Midbrain (tissue), 1 donor: ENCODE results near the gene CD96.
A peak's percentile ranks its signal among the peaks of the same experiment; 100 is the strongest.
"Not testable (repeated sequence)": the region's sequence is repeated elsewhere in the genome, so short reads cannot be mapped to it uniquely, and the experiment has no call there.

ENCODE experiments used
- DNase-seq: peaks from one replicate; lab custom pipeline; 2025; lab: John Stamatoyannopoulos, UW

CD96 gene, protein sequence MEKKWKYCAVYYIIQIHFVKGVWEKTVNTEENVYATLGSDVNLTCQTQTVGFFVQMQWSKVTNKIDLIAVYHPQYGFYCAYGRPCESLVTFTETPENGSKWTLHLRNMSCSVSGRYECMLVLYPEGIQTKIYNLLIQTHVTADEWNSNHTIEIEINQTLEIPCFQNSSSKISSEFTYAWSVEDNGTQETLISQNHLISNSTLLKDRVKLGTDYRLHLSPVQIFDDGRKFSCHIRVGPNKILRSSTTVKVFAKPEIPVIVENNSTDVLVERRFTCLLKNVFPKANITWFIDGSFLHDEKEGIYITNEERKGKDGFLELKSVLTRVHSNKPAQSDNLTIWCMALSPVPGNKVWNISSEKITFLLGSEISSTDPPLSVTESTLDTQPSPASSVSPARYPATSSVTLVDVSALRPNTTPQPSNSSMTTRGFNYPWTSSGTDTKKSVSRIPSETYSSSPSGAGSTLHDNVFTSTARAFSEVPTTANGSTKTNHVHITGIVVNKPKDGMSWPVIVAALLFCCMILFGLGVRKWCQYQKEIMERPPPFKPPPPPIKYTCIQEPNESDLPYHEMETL

DNA sequence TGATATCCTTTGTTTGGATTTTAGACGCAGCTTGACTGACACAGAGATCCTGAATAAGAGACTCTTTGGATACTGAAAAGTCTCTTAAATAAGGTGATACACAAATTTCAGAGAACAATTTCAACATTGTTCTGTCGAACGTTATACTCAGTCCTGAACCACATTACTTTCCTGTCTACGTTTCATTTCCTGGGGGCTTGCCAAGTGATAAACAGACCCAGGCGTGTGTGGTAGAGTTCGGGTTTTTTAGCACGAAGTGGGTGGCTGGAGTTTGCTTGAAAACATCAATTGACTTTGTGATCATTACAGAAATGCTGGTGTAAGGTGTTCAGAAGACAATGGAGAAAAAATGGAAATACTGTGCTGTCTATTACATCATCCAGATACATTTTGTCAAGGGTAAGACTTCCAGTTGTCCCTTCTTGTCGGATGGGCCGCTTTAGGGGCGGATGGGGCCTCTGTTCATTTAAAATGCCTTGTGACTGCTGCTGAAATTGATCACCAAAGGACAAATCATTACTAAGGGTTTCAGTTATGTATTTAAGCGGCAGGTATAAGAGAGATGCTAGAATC is at the start of gene CD96:
Gene CD96, plus strand, starts transcription at position 287 of the 573 bp plus-strand sequence. Its CDS starts 52 bp downstream, at position 339.
- no peak for DNase-seq

DNA sequence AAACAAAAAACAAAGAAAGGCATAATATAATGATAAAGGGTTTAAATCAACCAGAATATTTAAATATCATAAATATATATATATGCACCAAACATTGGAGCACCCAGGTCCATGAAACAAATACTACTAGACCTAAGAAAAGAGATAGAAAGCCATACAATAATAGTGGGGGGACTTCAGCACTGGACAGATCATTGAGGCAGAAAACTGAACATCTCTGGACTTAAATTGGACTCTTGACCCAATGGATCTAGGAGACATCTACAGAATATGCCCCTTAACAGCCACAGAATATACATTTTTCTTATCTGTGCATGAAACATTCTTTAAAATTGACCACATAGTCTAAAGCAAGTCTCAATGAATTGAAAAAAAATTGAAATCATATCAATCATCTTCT is 48.7 kb upstream of the CD96 start:
- DNase-seq, result no peak

DNA sequence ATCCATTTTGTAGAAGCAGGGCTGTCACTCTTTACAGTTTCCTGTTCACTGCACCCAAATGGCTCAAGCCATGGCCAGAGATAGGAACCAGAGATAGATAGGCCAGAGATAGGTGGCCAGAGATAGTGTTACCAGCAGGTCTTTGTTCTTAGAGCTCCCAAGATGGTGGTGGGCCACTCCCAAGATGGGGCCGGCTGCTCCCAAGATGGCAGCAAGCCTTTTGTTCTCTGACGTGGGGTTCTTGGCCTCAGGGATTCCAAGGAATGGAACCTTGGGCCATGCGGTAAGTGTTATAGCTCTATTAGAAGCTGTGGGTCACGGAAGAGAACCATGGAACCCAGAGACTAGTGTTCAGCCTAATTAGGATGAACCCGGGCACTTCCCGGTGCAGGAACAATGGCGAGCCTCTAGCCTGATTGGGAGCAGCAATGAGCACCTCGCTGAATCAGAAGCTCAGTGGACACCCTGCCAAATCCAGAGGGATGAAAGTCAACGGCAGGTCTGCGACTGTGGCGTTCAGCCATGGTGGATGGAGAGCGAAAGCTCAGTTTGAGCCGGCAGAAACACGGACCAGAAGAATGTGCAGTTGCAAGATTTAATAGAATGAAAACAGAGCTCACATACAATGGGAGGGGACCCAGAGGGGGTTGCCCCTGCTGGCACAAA is 45.0 kb upstream of the CD96 start:
- no peak for DNase-seq

DNA sequence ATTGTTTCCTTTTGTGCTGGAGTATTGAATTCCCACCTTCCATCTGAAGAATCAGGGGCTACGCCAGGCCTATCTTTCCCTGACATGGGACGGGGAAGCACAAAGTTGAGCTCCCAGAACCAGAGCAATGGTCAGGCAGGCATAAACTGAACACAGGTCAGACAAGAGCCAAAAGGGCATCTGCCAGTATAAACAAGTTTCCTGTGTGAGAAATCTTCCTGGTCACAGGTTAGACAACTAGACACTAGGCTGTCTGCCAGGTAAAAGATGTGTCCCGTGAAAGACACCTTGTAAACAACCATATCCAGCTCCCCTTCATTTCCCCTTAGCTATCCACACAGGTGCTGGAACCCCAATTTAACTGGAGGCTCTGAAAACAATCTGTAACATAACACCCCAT is 44.0 kb upstream of the CD96 start:
- DNase-seq, result no peak

DNA sequence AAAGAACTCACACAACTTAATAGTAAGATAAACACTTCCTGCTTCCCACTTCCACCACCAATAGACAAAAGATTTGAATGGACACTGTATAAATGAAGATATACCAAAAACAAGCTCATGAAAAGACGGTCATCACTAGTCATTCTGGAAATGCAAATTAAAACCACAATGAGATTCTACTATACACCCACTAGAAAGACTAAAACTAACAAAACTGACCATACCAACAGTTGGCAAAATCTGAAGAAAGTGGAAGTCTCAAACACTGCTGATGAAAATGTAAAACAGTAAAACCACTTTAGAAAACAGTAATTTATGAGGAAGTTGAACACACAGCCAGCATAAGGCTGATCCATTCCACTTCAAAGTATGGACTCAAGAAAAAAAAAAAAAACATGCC is 35.6 kb upstream of the CD96 start:
- DNase-seq, result no peak

DNA sequence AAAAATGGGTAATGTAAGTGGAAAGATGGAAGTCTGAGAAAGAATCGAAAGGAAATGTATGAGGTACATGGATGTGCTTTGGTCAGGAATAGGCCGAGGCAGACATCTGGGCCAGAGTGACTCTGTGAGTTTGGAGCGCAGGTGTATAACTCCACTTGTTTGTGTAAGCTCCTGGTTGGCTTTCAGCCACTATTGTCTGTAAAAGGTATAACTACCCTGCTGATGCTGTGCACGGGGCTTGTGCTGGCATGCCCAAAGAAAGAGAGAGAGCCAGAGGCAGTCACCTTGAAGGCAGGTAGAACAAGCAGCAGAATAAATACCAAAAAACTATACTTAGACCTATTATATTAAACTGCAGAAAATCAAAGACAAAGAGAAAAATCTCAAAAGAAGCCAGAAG is 32.7 kb upstream of the CD96 start:
- no peak for DNase-seq

DNA sequence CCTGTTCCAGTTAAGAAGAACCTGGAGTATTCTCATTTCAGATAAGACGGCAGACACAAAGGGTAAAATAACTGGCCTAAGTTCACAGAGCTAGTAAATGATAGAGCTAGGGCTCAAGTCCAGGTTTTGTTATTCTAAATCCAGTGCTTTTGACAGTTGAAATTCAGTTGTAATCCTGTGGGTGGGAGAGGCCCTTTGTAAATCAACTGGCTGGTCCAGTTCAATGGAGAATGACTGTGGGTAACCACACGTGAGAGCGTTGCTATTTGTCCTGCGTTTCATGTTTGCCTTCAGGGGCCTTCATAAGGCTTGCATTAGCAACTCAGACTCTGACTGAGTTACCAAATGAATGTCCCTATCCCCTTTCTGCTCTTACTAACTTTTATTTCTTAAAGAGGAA is 24.2 kb upstream of the CD96 start:
- no peak for DNase-seq

DNA sequence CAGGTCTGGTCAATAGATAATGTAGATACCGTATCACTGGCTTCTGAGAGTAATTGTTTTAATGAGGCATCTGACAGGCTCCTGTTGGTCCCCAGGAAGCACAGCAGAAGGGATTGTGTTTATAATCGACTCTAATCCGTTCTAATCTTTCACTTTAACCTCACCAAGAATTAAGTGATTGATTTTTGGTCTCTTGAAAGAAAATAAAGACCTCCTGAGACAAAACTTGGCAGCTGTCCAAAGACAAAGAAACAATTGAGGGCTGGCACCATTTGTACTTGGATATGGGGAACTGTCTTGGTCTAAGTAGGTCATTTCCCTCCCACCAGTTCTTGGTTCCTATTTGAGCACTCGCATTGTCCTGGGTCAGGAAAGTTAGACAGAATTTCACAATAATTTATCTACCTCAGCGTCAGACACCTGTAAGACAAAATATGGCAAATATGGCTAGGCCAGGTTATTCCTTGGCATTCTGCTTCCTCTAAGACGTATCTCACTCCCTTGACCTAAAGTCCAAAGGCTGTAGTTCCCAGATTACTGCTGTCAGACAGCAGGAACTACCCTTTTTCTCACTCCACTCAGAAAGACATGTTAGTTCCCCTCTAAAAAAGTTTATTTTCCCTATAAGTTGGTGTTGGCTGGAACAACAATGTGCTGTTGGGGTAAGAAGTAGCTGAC is 22.7 kb upstream of the CD96 start:
- DNase-seq, result no peak

DNA sequence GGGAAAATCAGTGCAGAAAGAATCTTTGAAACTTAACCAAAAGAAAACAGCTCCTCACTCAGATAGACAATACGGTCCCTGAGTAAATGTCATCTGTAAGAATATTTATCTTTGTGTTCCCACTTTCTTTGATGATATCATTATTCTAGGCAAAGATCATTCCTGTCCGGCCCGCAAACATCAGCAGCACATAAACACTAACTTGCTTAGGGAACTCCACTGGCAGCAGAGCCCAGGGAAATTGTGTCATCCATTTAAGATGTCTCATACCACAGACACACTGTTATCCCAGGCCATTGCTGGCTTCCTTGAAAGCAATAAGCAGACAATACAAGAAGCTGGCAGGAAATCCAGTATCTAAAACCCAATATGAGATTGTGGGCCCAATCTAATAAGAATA is 20.1 kb upstream of the CD96 start:
- no peak for DNase-seq

DNA sequence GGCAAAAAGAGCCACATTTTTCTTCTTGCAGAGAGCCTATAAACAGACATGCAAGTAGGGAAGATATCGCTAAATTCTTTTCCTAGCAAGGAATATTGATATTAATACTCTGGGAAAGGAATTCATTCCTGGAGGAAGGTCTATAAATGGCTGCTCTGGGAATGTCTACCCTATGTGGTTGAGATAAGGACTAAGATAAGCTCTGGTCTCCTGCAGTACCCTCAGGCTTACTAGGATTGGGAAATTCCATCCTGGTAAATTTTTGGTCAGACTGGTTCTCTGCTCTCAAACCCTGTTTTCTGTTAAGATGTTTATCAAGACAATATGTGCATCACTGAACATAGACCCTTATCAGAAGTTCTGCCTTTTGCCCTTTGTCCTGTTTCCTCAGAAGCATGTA is 17.5 kb upstream of the CD96 start:
- not testable (repeated sequence) for DNase-seq

DNA sequence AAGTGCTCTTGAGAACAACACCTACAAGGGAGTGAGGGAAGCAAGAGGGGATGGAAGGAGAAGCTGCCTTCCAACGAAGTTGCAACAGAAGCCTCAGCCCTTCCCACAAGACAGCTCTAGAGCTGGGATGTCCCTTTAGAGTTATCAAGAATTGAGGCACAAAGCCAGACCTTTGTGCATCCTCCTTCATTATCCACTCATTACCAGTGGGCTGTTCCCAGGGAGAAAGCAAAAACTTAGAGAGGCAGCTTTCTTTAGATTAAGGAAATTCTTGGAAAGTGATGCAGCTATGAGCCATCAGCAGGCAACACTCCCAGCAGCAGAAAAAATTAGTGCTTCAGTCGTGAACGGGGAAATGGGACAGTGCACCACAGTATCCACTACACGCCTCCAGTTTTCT is 10.6 kb upstream of the CD96 start:
- DNase-seq, result no peak

DNA sequence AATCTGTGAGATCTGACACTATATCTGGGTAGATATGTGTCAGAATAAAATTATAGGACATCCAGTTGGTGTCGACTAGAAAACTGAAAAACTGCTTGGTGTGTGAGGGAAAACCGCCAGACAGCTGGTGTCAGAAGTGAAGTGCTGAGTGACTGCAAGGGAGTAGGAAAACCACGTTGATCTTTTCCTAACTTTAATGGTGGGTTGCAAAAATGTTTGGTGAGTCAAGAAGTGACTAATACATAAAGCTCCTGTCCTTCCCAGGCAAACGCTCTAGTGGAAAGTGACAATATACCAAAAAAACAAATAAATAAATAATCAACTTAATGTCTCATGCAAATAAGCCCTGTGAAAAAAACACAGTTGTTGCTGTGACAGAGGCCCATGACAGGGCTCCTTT is 7.3 kb upstream of the CD96 start:
- DNase-seq, result no peak

DNA sequence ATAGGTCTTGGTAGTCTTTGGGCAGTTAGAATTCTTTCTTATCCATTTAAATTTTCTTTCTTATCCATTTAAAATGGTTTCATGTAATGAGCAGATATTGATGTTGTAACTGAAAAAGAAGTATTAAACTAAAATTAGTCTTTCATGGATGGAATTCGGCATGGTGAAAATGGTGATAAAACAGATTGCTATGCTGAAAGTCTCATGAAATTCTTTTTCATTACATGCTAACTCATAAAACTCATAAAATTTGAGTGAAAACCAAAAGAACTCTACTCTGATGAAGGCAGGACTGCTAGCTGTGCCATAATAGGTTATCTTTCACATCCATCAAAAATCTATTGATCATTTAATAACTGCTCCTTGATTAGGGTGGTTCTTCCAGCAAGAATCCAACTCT is 3.9 kb upstream of the CD96 start:
- no peak for DNase-seq

DNA sequence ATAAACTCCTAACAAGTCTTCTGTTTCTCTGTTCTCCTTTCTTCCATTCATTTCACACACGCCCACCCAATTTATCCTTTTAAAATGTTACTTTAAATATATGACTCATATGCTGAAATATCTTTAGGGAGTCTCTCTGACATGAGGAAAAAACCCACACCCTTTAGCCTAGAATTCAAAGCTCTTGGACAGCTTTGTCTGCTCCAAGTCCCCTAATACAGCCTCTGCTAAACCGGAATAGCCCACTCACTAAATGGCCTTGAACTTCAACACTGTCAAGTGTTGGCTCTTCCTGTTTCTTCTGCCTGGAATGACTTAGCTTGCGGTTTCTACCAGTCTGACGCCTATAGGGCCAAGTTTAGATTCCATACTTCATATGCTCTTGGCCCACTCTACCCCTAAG is 3.3 kb upstream of the CD96 start:
- DNase-seq, result no peak

DNA sequence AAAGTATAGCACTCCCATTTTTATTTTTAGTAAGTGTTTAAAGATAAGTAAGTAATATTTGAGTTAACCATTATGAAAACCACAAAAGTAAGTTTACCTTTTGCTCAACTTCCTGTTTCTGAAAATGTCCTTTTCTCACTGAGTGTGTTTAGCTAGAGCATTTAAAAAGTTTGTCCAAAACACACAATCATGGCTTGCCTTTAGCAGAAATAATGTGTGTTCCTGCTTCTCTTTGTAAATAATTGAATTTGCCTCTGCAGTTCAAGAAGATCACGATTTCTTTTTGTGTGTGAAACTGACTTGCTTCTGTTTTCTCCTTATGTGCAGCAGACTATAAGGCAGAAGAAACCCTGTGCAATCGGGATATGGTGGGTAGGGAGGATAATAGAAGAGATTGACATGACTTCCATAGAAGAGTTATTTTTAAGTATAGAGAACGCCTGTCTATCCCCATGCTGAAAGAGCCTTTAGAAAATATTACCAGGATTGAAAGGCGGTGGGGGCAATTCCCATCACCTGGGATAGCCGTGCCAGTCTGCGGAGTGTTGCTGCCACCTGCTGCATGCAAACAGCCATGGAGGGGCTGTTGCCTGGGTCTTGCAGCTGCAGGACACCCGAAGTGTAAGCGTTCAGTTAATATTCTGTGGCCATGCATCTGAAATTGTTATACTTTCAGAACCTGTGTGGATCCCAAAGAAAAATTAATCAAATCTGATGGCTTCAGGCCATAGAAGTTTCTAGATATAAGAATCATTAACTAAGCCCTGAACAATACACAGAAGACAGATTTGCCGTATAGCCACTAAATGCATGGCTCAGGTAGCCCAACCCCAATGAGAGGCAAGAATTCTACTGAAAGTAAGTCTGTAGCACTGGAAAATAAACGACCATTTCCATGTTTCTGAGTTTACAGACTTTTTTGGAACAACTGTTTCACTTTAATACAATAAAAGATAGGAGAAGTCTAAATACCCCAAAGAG is 2.4 kb upstream of the CD96 start:
- peak; percentile 20 for DNase-seq

DNA sequence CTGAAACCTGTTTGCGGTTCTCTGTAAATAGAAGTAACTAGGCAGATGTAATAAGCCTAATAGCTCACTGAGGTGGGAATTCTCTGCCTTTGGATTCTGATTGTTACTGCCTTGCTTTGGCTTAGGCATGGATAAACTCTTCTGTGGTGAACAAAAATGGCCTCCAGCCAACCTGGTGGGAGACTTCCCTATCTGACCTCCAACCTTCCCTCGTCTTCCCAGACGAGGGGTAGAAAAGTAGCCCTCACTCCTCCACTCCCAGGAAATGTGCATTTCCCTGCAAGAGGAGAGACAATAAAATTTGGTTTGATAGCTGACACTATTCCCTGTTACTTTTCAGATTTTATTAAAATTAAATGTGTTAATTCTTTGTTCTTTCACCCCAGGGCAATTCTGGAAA is 606 bp upstream of the CD96 start:
- DNase-seq, result no peak

DNA sequence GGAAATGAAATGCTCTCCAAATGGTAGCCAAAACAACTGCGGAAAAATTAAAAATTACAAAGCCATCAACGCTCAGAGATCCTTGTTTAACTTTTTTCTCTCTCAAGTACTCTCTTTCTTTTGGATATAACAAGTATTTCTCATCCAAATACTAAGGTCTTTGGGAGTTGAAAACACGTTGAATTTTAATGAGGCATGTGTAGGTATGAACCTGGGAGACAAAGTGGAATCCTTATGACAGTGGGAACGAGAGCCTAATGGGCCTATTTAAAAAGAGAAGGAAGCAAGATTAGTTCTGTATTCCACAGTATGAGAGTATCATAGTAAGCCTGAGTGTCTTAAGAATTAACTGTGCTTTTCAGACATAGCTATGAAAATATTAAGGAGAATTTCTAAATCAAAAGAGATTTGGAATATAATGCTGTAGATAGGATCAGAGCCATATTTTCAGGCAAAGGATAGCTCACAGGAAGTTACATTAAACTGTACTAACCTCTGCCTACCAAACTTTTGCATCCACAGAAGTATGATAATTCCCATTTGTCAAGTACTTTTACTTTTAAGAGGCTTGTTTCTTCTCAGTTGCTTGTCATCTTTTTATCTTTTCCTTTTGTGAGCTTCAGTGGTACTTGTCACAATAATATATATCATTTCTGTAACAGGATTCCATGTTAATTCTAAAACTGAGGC is 759 bp downstream of the CD96 start:
- no peak for DNase-seq

DNA sequence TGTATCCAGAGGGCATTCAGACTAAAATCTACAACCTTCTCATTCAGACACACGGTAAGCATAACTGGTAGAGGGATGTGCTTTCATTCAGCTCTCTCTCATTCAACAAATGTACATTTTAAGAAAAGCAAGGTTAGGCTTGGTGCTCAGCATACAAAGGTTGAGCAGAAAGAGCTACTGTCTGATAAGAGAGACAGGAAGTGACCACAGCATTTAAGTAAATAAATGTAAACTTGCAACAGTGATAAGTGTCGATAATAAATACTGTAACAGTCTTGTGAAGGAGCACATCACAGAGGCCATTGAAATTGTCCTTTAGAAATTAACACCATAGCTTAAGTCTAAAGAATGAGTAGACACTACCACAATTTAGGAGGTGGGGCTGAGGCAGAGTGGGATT is 3.4 kb downstream of the CD96 start:
- no peak for DNase-seq

DNA sequence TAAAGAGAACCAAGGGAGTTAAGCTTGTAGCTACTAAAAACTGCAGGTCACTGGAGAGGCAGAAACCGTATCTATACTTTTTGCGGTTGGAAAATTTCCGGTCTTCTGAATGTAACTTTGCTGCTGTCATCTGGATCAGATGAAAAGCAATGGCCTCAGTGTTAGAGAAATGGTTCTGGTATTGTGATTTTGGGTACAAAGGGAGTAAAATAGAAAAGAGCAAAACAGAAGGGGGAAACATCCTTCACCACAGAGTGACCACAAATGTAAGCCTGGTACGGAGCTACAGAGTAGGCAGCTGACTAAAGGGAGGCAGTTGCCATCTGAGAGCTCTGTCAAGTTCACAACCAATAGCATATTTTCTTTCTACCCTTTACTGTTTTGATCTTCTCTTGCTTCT is 5.6 kb downstream of the CD96 start:
- DNase-seq, result no peak

DNA sequence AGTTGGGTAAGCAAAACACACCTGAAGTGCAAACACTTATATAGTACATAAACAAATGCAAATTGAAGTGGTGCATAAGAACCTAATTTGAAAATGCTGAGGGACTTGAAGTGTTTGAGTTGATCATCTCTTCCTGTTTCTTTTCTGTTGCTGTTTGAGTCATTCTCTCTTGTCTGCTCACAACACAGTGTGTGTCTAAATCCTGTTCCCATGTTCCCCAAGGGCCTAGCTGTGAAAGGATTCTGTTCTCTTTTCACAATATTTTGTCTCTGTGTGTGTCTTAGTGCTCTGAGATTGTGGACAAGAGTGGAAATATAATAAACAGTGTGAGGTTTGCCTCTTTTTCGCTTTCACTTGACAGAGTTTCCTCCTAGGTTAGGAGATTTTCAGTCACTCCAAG is 6.1 kb downstream of the CD96 start:
- DNase-seq, result no peak

DNA sequence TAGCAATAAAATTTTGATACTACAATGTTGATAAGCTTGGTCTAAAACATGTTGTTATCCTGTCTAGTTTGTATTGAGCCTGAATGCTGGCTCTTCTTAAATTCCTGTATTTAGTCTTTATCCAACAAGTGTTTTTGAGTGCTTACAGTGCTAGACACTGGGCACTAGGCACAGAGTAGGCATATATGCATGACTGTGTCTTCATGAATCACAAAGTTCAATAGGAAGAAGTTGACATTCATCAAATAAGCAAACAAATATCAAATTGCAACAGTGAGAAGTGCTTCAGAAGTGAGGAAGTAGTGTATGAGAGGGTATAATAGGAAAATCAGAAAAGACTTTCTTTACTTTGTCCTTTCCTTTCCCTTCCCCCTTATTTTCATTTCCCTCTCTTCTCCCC is 6.8 kb downstream of the CD96 start:
- no peak for DNase-seq
